ENCODE measurements around the gene HIPK3.

The HIPK3 gene

DNA sequence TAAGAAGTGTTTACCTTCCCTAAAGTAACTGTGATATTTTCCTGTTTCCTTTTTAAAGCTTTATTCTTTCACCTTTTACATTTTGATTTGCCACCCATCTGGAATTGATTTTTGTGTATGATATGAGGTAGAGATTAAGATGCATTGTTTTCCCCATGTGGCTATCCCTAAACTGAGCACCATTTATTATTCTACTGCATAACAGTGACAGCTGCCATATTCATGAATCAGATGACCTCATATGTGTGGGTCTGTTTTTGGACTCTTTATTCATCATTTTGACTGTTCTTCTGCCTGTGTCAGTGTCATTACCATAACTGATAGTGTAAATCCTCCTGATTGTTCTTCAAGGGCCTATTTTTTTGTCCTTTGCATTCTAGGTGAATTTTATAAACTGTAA, 50.8 kb downstream of the HIPK3 start:
- no peak for DNase-seq

DNA sequence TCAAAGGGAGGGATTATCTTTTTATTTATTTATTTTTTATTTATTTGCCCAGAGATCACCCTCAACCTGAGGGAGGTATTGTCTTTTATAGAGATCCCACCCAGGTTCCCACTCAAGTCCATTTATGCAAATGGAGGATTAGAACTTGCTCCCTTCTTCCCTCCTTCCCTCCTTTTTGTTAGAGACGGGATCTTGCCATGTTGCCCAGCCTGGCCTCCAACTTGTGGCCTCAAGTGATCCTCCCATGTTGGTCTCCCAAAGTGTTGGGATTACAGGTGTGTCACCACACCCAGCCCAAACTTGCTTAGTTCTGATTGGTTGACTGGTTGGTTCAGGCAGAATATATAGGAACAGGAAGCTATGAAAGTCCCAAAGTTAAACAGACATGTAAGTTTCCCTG, 51.9 kb downstream of the HIPK3 start:
- no peak for DNase-seq

GRCh38 chr11:33310720-33311500, 53.7 kb downstream of the HIPK3 start:
- DNase-seq = no peak

DNA sequence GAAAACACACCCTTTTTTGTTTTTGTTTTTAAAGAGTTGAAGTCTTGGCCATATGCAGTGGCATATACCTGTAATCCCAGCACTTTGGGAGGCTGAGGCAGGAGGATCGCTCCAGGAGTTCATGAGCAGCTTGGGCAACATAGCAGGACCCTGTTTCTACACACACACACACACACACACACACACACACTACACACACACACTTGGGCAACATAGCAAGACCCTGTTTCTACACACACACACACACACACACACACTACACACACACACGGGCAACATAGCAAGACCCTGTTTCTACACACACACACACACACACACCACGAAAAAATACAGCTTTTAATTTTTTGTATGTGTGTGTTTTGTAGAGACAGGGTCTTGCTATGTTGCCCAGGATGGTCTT, 54.5 kb downstream of the HIPK3 start:
- DNase-seq = no peak

DNA sequence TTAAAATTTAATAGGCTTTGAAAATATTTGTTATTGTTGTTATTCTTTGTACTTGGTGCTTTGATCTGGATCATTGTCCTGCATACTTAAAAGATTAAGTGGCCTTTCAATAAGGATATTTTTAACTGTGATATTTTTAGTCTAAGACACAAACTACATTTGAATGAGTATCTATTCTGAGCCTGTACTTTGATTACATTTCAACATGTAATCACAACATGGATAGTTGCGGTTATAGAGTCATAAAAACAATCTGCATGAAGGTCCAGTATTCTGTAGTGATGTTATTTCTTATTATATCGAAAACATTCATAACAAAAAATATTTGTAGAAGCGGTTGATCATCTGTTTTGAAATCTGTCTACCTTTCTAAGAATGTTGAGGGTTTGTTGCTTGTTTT, 58.6 kb downstream of the HIPK3 start:
- no peak for DNase-seq

GRCh38 chr11:33317662-33318061, 60.5 kb downstream of the HIPK3 start:
- DNase-seq = no peak

- DNase-seq = peak in 1 of 2 experiments; percentile 42
These were observed 63.0 kb downstream of the HIPK3 start for GRCh38 chr11:33320016-33320813.

DNA sequence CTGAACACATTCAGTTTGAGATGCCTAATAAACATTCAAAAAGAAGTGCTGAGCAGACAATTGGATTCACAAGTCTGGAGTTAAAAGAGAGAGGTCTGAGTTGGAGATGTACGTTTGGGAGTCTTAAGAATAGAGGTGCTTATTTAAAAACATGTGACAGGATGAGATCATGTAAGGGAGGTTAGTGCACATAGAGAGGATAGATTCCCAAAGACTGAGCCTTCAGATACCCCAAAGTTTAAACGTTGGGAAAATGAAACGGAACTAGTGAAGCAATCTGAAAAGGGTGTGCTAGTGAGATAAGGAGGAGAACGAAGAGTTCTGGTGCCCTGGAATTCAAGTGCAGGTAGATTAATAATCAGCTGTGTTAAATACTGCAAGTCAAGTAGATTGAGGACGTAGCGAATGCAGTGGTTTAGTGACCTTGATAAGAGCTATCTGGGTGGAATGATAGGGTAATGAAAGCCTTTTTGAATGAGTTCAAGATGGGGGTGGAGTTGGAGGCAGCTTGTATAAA, 63.7 kb downstream of the HIPK3 start:
- DNase-seq = no peak

- no peak for DNase-seq
These were observed 64.2 kb downstream of the HIPK3 start for GRCh38 chr11:33321422-33321821.

DNA sequence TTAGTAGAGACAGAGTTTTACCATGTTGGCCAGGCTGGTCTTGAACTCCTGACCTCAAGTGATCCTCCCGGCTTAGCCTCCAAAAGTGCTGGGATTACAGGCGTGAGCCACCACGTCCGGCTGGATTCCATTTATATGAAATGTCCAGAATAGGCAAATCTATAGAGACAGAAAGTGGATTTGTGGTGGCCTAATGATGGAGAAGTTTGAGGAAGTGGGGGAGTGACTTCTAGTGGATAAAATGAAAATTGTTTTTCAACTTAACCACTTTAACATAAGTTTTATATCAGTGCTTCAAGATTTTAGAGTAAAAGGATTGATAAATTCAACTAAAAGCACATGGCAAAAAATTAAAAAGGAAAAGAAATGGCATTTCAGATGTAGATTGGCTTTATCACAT, 66.2 kb downstream of the HIPK3 start:
- DNase-seq = no peak

DNA sequence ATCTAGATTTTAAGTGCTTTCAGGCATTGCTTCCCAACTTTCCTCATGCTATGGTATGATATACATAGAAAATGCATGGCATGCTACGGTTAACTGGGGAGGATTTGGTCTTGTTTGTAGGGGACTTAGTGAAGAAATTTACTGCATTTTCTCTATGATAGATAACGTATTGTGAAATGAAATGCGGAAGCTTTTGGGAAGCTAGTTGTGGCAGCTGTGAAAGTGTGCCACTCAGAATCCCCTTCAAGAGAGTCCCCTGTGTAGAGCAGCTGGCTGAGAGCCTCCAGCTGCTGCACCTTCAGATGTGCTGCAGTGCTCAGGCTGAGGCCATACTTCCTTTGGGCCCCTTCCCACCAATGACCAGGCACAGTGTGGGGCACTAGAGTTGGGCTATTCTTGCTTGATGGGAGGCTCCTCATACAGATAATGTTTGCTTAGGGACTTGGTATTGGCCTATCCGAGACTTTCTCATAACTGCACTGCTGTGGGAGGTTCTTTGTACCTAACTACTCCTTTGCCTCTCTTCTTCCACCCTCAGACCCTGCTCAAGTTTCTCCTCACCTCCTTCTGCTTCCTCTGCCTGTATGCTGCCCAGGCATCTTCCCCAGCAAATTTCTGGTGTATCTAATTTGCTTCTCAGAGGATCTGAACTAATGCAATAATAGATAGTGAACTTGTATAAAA, 67.3 kb downstream of the HIPK3 start:
- DNase-seq = peak in 1 of 2 experiments; percentile 54

GRCh38 chr11:33325451-33325850, 68.3 kb downstream of the HIPK3 start:
- DNase-seq = no peak

- peak; percentile 17 to 65 for DNase-seq
These were observed 72.6 kb downstream of the HIPK3 start for GRCh38 chr11:33329705-33330329.

- no peak for DNase-seq
These were observed 76.6 kb downstream of the HIPK3 start for GRCh38 chr11:33333816-33334215.

DNA sequence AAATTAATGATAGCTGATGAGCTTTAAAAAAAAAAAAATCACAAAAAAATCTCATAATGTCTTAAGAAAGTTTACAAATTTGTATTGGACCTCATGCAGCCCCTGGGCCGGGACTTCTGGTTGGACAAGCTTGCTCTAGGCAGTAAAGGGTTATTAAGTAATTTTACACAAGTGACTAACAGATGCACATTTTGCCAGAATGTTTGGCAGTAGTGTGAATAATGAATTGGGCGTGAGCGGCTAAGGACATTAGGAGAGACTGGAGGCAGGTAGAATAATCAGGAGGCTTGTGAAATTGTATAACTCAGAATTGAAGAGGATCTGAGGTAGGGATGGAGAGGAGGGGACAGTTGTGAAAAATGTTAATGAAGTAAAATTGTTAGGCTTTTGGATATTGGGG, 77.4 kb downstream of the HIPK3 start:
- no peak for DNase-seq

GRCh38 chr11:33339247-33339646, 82.1 kb downstream of the HIPK3 start:
- DNase-seq = no peak

GRCh38 chr11:33344611-33345010, 87.4 kb downstream of the HIPK3 start:
- peak in 1 of 2 experiments; percentile 33 for DNase-seq

DNA sequence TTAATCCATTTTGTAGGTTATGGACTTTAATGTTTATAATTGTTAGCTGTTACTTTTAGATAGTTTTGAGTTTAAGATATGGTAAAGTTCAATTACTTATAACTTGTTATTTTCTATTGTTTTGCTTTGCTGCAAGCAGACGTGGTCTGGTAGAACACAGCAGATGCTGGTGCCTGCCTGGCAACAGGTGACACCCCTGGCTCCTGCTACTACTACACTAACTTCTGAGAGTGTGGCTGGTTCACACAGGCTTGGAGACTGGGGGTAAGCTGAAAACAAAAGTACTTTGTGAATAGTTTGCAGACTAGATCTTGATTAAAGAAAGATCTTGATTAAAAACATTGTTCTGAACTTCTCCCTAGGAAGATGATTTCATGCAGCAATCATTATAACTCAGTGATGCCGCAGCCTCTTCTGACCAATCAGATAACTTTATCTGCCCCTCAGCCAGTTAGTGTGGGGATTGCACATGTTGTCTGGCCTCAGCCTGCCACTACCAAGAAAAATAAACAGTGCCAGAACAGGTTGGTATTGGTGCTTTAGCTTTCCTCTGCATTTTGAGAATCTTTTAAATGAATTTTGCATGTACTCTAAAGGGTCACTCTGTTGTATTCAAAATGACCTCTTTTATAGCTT, 90.4 kb downstream of the HIPK3 start:
- DNase-seq = no peak

DNA sequence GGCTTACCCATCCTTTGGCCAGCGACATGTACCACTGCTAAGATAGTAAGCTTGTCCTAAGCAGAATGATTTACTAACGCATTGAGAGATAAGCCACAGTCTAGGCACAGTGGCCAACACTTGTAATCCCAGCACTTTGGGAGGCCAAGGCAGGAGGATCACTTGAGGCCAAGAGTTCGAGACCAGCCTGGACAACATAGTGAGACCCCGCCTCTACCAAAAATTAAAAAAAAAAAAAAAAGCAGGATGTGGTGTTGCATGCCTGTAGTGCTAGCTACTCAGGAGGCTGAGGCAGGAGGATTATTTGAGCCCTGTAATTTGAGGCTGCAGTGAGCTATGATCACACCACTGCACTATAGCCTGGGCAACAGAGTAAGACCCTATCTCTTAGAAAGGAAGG, 93.1 kb downstream of the HIPK3 start:
- no peak for DNase-seq

DNA sequence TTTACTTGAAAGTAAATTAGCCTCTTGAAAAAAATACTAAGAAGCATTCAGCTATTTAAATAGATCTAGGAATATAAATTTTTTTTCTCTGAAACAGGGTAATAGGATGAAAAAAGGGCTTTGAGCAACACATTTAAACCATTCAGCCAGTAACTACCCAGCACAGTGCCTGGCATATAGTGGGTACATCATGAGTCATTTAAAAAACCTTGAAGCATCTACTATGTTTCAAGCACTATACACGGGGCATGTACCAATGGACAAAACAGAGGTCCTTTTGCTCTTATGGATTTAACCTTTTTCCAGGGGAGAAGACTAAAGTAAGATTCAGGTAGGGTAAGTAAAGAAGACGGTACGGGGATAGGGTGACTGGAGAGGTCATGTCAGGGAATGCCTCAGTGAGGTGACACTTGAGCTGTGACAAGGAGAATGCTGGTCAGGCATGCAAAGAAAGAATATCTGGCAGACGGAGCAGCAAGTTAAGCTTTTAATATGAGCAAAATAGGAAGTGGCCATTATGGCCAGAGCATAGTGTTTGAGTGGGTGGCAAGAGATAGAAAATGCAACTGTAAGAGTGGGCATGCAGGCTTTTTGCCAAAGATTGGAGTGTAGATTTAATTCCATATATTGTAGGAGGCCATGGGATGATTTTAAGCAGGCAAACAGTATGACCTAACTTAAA, 101.1 kb downstream of the HIPK3 start:
- no peak for DNase-seq

GRCh38 chr11:33360642-33361041, 103.5 kb downstream of the HIPK3 start:
- no peak for DNase-seq

Data from NCI-H524 (cell line).